ENCODE results near the gene DNMBP. TPM values are rescaled to one million over a fixed set of nuclear protein-coding genes. Genes with fewer than 3 reads are reported as not detected.
"Not testable (repeated sequence)": the region's sequence is repeated elsewhere in the genome, so short reads cannot be mapped to it uniquely, and the experiment has no call there.

DNMBP gene
- total RNA-seq, 1 donor from 2014 or later: 12.8 TPM

DNA sequence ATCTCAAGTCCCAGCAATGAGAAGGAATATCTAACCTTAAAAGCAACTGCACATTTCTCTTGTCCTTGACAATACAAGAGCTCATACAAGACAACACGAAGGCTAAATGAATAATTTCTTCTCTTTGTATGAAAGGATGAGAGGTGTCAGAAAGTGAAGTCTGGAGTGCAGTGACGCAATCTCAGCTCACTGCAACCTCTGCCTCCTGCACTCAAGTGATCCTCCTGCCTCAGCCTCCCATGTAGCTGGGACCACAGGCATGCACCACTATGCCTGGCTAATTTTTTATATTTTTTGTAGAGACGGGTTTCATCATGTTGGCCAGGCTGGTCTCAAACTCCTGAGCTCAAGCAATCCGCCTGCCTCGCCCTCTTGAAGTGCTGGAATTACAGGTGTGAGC, 24.1 kb downstream of the DNMBP start:
- DNase-seq (ENCODE audit: low read depth): not testable (repeated sequence)

DNA sequence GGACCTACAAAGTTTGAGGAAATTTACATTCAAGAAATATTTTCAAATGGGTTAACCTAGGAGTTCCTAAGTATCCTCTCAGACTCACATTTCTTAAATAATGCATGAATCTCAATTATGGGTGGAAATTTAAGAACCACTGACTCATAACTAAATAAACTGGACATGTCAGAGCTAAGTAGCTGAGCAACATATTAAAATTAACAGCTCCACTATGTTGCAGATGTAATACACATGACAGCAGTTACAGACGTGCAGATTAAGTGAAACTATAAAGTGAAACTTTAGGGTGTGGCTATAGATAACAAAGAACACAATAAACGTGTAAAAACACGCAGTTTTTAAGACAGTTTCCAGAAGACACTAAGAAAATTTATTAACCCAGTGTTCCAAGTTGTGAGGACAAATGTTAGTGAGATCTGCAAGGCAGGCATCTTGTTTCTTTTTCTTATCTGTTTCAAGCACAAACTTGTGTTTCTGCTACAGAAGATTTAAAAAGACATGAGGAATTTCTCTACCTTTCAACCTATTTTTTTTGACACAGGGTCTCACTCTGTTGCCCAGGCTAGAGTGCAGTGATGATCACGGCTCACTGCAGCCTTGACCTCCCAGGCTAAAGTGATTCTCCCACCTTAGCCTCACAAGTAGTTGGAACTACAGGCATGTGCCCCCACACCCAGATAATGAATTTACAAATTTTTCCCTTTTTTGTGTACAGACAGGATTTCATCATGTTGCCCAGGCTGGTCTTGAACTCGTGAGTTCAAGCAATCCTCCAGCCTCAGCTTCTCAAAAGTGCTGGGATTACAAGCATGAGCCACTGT, 25.3 kb downstream of the DNMBP start:
- DNase-seq (ENCODE audit: low read depth): no peak

DNA sequence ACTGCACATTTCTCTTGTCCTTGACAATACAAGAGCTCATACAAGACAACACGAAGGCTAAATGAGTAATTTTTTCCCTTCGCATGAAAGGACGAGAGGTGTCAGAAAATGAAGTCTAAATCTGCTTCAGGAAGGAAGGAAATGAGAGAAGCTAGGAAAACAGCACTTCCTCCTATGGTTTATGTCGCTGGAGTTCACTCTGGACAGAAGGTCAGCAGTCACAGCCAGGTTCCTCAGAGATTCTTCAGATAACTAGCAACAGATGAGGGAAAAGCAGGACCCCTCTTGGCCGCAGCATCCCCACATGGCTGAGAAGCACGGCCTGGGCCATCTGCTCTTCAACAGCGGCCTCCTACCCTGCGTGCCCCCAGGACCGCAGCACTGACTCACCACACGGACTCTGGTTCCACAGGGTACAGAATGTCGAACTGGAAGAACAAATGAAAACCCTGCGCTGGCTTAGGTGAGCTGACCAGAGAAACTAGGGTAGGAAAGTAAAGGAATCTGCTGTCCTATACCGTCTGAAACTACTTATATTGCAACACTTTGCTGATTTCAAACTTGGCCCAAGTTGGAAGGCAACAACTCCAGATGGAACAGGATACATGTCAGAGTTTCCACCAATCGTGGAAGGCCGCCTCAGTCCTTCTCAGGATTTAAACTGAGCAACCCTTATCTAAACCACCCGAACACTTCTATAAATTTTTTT, 26.3 kb downstream of the DNMBP start:
- peak; percentile 92 for DNase-seq (ENCODE audit: low read depth)

DNA sequence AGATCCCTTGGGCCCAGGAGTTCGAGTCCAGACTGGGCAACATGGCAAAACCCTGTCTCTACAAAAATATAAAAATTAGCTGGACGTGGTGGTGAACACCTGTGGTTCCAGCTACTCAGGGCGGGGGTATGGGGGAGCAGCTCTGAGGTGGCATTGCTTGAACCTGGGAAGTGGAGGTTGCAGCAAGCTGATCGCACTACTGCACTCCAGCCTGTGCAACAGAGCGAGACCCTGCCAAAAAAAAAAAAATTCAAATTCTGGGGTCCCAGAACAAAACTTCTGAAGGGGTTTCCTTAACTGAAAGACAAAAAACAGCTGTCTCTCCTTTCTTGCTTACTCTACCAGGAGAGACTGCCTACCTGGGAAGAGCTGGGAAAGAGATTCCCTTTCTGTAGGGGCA, 27.0 kb downstream of the DNMBP start:
- DNase-seq (ENCODE audit: low read depth): no peak

DNA sequence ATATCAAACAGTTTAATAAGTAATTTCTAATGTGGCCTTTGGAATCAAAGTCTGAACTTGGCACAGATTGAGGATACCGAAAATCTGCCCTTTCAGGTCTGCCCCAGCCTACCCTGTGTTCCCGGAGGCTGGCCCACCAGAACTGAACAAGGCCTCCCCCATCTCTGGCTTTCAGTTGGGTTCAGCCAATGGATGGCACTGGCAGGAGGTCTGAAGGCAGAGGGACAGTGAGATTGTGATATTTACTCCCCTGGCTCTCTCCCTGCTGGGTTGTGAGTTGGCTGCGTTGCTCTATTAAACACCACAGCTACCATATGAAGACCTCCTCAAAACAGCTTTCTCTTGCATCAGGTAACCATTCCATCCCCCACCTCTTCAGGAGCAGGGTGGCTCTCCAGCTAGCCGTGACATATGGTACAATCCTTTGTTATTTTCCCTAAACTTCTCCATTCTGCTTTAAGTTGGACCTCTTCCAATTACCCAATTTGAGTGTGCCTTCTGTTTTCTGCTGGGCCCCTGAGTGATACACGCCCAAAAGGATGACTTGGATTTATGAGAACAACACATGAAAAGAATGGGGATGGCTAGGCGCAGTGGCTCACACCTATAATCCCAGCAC, 28.1 kb downstream of the DNMBP start:
- DNase-seq (ENCODE audit: low read depth): no peak

DNA sequence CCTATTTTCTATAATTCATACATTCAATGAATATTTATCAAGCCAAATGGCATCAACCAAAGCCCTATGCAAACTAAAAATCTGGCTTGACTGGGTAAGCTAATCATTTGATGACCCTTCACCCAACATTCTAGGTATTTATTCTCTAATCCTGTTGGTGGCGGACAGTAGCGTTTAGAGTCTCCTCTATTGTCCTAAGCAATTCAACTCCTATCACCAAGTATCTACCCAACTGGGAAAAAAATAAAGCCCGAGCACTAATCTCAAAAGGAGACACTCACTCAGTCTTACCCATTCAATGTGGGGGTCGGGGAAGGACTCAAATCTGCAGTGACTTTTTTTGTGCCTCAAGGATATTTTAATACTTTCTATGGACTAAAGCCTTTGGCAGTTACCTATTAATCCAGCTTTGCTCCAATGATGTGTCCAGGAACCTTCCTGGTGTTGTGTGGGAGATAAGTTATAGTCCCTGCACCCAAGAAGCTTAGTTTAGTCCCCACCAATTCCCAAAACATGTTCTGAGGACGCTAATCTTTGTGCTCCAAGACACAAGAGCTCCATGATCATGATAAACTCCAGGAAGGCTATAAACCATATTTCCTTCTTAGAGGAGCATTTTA, 30.6 kb downstream of the DNMBP start:
- DNase-seq (ENCODE audit: low read depth): no peak

DNA sequence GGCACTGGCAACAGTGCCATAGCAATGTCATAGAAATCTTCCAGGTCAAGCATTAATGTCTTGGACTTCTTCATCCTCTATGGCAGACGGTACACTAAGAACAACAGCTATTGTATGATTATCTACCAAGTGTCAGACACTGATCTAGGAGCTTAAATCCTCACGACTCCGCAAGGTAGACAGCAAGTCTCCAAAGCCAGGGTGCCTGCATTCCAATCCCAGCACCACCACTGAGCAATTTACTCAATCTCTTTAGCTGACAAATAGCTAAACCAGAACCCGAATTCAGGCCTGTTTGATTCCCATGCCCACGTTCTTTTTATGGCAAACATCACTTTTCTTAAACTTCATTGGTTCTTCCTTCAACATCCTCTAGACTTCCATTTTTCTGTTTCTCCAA, 31.8 kb downstream of the DNMBP start:
- DNase-seq (ENCODE audit: low read depth): no peak

DNA sequence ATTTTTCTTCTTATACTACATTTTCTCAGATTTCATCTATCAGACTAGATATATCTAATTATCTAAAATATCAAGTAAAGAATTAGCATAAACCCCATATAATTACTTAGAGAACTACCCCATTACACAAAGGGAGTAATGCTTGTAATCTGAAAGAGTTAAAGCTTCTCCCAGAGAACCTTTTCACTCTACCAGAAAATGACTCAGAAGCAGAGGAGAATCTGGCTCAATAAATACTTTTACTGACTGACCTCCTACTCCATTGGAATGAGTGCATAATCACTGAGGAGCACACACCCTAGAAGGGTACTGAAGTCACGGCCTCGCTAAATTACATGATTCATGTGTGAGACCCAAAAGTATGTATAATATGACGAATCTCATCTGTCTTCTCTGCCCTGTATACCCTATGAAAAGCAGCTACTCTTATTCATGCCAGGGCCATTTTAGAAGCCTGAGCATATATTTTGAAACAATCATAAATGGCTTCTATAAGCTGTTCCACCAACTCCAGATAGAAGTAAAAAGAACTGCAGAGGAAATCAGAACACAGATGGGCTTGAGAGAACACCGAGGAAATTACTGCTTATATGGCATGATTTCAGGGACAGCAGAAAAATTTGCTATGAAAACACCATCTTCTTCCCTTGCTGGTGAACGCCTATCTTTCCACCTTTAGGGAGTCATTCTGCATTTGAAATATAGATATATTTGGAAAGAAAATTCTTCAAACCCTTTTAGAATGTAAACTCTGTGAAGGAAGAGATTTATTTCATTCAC, 32.7 kb downstream of the DNMBP start:
- DNase-seq (ENCODE audit: low read depth): peak; percentile 65

DNA sequence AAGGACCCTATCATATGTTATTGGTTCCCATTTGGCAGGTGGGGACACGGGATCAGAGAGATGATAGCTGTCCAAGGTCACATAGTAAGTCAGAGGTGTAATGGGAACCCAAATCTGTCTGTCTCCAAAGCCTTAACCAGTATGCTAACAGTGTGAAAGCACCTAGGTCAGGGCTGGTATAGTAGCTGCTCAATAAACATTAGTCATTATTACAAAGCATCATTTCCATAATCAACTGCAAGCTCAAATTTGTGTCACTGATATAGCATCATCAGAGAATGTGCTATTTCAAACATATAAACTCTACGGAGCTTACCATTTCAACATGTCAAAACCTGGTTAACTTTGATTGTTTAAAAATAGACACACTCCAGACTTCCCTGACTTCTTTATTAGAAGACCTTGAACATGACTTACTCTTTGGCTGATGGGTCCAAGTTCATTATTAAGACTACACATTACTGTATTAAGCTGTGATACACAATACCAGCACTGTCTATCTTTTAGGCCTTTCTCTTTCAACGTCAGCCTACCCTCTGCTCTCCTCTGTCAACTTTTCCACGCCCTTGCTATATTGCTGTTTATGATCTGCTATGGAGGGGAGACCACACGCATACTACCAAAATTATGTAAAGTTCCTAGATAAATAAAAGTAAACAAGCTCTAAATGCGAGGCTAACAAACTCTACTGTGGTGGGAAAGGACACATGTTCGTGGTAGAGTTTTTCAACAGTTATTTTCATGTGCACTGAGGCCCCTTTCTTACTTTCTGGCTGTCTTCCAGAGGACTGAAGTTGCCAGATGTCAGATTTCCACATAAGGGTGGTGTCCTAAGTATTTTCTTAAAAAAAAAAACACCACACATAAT, 33.6 kb downstream of the DNMBP start:
- peak; percentile 73 for DNase-seq (ENCODE audit: low read depth)

DNA sequence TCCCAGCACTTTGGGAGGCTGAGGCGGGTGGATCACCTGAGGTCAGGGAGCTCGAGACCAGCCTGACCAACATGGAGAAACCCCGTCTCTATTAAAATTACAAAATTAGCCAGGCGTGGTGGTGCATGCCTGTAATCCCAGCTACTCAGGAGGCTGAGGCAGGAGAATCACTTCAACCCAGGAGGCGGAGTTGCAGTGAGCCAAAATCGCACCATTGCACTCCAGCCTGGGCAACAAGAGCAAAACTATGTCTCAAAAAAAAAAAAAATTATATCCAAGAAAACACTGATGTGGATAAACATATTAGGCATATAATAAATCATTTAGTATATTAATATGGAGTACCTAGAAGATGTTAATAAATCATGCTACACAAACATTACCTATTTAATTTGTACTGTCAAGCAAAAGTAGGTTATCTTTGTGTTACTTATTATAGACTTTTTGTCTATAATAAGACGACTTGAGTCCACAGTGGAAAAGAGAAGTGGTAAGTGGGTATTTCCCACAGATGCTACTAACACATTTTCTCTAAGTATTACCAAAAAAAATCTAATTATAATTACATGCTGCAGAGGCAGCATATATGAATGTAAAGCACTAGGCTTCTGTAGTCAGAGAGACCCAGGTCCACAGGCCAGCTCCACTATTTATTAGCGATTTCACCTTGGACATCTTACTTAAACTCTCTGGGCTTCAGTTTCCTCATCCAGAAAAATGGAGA, 34.5 kb downstream of the DNMBP start:
- no peak for DNase-seq (ENCODE audit: low read depth)

DNA sequence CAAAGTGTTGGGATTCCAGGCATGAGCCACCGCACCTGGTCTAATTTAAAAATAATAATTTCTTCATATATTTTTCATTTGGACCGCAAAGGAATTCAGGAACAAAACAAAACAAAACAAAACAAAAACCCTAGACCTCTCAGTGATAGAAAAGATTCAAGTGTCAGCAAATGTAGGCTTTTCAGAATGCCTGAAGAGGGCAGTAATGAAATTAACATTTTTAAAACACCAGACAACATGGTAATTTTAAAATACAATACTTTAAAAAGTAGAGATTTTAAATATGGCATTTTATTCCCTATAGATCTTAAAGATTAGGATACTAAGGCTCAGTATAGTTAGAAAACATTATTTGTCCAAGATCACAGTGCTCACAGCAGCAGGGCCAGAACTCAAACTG, 36.6 kb downstream of the DNMBP start:
- no peak for DNase-seq (ENCODE audit: low read depth)

DNA sequence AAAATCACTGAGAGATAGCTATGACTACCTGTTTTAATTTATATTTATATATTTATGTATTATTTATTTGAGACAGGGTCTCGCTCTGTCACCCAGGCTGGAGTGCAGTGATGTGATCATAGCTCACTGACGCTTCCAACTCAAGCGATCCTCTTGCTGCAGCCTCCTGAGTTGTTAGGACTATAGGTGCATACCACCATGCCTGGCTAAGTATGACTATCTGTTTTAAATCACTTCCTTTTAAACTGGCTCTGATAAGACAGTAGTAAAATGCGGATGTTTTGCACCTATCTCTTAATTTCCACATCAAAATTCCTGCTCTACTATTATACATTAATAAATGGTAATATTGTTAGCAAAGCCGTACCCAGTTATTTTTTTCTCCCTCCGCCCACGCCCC, 41.8 kb downstream of the DNMBP start:
- DNase-seq (ENCODE audit: low read depth): no peak

DNA sequence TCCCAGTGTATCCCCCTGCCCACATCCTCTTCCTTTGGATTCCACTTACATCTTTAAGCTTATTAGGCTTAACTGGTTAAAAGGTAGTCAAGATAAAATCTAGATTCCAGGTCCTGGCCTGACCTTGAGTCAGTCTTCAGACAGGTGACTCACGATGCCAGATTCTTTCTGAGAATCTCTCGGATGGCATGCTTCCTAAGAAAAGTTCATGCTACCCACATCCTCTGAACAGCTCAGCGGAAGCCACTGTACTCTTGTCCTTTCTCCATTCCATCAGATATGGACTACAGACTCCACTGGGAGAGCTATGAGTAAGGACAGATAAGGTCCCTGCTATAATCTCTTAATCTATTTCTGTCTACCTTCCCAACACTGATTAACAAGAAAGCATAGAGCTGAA, 43.4 kb downstream of the DNMBP start:
- DNase-seq (ENCODE audit: low read depth): peak; percentile 17

DNA sequence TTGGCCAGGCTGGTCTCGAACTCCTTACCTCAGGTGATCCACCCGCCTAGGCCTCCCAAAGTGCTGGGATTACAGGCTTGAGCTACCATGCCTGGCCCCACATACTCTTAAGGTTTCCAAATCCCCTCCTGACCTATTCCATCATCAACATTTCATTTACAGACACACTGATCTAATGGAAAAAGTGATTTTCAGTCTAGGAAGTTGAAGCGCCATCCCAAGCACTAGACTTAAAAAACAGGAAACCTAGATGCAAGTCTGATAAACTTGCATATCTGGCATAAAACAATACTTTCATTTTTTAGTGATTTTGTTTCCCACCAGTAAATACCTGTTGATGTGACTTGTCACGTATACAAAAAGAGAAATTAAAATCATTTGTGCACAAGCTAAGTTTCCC, 44.0 kb downstream of the DNMBP start:
- DNase-seq (ENCODE audit: low read depth): no peak

DNA sequence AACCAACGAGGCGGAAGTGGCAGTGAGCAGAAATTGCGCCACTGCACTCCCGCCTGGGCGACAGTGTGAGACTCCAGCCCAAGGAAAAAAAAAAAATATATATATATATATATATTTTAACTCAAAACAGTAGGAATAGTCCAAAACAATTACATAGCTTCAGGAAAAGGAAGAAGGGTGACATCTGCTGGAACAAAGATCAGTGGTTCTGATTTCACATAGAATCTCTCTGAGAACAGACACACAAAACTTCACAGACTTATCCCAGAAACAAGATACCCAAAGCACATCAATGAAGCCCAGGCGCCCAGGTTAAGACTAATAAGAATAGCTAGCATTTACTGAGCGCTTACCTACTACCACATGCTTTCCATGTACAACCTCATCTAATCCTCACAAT, 45.0 kb downstream of the DNMBP start:
- DNase-seq (ENCODE audit: low read depth): no peak

DNA sequence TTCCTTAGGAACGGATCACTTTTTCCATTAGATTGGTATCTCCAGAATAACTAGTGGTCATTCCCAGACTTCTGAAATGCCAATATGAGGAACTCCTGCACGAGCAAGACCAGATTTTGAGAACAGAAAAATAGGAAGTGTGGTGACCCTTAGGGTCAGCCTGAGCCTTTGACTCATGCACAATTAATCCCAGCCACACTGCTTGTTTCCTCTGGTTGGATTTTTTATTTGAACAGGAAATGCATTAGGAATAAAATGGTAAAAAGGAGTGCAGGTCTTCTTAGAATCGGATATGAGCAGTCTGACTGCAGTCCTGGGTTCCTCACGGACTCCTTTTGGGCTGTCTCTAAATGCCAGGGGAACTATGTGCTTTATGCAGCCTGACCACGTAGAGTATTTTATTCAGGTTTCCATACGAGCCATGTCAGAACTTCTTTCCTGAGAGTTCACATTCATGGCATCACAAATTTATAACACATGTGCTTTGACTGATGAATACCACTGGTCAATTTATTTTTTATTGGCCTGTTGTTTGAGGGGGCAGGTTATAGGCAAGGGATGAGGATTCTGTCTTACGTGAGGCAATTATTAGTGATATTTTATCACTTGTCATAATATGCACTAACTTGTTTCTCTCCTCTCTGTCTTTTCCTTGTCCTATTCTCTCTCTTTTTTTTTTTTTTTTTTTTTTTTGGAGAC, 46.1 kb downstream of the DNMBP start:
- not testable (repeated sequence) for DNase-seq (ENCODE audit: low read depth)

DNA sequence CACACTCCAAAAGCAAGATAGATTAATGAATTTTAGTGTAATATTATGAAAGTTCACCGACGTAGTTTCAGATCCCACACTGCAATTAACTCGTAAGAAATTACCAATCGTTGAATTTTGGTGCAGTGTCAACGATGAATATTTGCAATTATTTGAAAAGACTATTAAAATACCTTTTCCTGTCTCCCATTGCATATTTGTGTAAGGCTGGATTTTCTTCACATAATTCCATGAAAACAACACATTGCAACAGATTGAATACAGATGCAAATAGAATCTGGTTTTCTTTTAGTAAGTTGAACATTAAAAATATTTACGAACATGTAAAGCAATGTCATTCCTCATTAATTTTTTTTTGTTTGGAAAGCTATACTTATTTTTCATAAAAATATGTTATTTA, 50.9 kb downstream of the DNMBP start:
- DNase-seq (ENCODE audit: low read depth): no peak

DNA sequence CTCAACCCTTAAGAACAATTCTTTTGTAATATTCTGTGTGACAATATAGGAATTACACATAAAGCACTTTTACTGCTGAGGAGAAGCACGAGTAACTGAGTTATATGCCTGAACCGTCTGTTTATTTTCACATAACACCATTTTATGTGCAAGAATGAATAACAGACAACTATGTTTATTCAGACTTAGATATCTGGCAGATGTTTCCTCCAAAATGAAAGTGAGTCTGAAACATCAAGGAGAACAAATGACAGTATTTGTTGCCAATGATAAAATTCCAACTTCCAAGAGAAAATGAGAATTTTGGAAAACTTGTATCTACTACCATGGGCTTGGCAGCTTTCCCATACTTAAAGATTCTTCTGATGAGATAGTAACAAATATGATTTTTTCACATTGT, 51.4 kb downstream of the DNMBP start:
- no peak for DNase-seq (ENCODE audit: low read depth)

DNA sequence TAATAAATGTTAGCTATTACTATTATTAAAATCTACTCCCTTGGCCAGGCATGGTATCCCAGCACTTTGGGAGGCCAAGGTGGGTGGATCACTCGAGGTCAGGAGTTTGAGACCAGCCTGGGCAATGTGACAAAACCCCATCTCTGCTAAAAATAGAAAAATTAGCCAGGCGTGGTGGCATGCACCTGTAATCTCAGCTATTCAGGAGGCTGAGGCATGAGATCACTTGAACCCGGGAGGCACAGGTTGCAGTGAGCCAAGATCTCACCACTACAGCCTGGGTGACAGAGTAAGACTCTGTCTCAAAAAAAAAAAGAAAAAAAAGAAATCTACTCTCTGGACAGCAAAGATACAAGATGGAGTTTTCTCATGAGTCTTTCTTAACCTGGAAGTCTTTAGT, 56.2 kb downstream of the DNMBP start:
- DNase-seq (ENCODE audit: low read depth): not testable (repeated sequence)

All from myocyte (in vitro differentiated cells).